B cell (primary cell): Measurements from ENCODE around the gene SPEM3. TPM values are rescaled to one million over a fixed set of nuclear protein-coding genes. Genes with fewer than 3 reads are reported as not detected.

ENCODE experiments used
- ATAC-seq: fragments of 200-7000 bp; cut with Tn5 transposase; one replicate; pipeline ENCODE4 v1.10.0; 2021; ENCODE audit warnings: low read depth, mild to moderate bottlenecking, moderate number of reproducible peaks, moderate library complexity
- CTCF ChIA-PET: fragments of 350-600 bp; sonication (Branson Sonifier 250); formaldehyde crosslinking; loops from one replicate; lab custom pipeline; 2021; ENCODE audit warnings: antibody characterized with exemption, inconsistent platforms; lab: Charles Lee
- POLR2A ChIA-PET: fragments of 350-600 bp; sonication (Branson Sonifier 250); formaldehyde crosslinking; loops from one replicate; lab custom pipeline; 2021; ENCODE audit warnings: antibody characterized with exemption; lab: Charles Lee
- DNase-seq: peaks from one replicate; pipeline ENCODE4 v3.0.0; 2013
- H2AFZ ChIP-seq: 2 replicates; pipeline ENCODE4 v1.6.1; 2012; ENCODE audit warnings: mild to moderate bottlenecking, low read depth, low read length; ENCODE audit not compliant: insufficient read depth, poor library complexity, severe bottlenecking
- H3K27ac ChIP-seq, 2 donors: 1 replicate in 1 of 2; 2 replicates in 1 of 2; pipeline ENCODE4 v1.5.1; 2012 to 2013; ENCODE audit warnings: low read length in 2 of 2, mild to moderate bottlenecking in 2 of 2, moderate library complexity in 1 of 2
- H3K27me3 ChIP-seq, 4 experiments: fragments of 200-600 bp in 1 of 4; sonication (generic) in 1 of 4; replicated peaks in 1 of 4; 1 replicate in 2 of 4; 2 replicates in 2 of 4; pipeline versions ENCODE4 v1.6.1 to v1.7.0; 2013 to 2016; ENCODE audit warnings: low read length in 3 of 4, mild to moderate bottlenecking in 2 of 4, mixed read lengths in 1 of 4, moderate library complexity in 1 of 4; ENCODE audit not compliant: insufficient read depth in 4 of 4, control insufficient read depth in 3 of 4; ENCODE audit errors: control extremely low read depth in 1 of 4
- H3K36me3 ChIP-seq, 2 experiments: replicated peaks in 1 of 2; 1 replicate in 1 of 2; 2 replicates in 1 of 2; pipeline versions ENCODE4 v1.6.1 to v1.7.1; 2013; ENCODE audit warnings: low read length in 1 of 2; ENCODE audit not compliant: insufficient read depth in 2 of 2, control insufficient read depth in 1 of 2; ENCODE audit errors: control extremely low read depth in 1 of 2, extremely low read depth in 1 of 2
- H3K4me1 ChIP-seq, 2 donors: fragments of 200-600 bp in 1 of 2; sonication (generic) in 1 of 2; 1 replicate in 1 of 2; 2 replicates in 1 of 2; pipeline versions ENCODE4 v1.5.1 to v1.6.1; 2013 to 2017; ENCODE audit warnings: low read length in 2 of 2; ENCODE audit not compliant: control insufficient read depth in 2 of 2, insufficient read depth in 2 of 2
- H3K4me2 ChIP-seq: replicated peaks from 2 replicates; pipeline ENCODE3; 2012; ENCODE audit warnings: mild to moderate bottlenecking, low read depth, low read length; ENCODE audit not compliant: poor library complexity, severe bottlenecking
- H3K4me3 ChIP-seq, 5 experiments: fragments of 200-600 bp in 1 of 5; sonication (generic) in 1 of 5; 1 replicate in 3 of 5; 2 replicates in 2 of 5; pipeline versions ENCODE4 v1.5.1 to v1.7.0; 2011 to 2016; ENCODE audit warnings: low read length in 4 of 5, mild to moderate bottlenecking in 4 of 5, low read depth in 2 of 5, control low read depth in 1 of 5, moderate library complexity in 1 of 5; ENCODE audit not compliant: insufficient read depth in 1 of 5; ENCODE audit errors: control extremely low read depth in 1 of 5, extremely low read depth in 1 of 5
- H3K79me2 ChIP-seq: fragments of 200-600 bp; sonication (generic); one replicate; pipeline ENCODE4 v1.6.0; 2016; ENCODE audit warnings: low read length; ENCODE audit not compliant: control insufficient read depth, insufficient read depth
- H3K9ac ChIP-seq: fragments of 200-600 bp; sonication (generic); 2 replicates; pipeline ENCODE4 v1.6.1; 2017; ENCODE audit warnings: mild to moderate bottlenecking, low read length, moderate library complexity
- H3K9me3 ChIP-seq, 3 donors: one replicate each; pipeline versions ENCODE4 v1.6.1 to v1.7.1; 2013; ENCODE audit warnings: low read length in 2 of 3; ENCODE audit not compliant: control insufficient read depth in 2 of 3, insufficient read depth in 1 of 3; ENCODE audit errors: control extremely low read depth in 1 of 3
- H4K20me1 ChIP-seq: 2 replicates; pipeline ENCODE4 v1.6.0; 2012; ENCODE audit warnings: mild to moderate bottlenecking, low read length; ENCODE audit not compliant: insufficient read depth, control insufficient read depth, poor library complexity, severe bottlenecking
- H3K27ac Mint-ChIP-seq: one replicate; pipeline ENCODE4 v1.8.0; 2021; ENCODE audit warnings: mixed read lengths
- H3K27me3 Mint-ChIP-seq: one replicate; pipeline ENCODE4 v1.8.0; 2021; ENCODE audit warnings: mixed read lengths
- H3K4me1 Mint-ChIP-seq: one replicate; pipeline ENCODE4 v1.8.0; 2021; ENCODE audit warnings: mixed read lengths
- H3K4me3 Mint-ChIP-seq: one replicate; pipeline ENCODE4 v1.8.0; 2021; ENCODE audit warnings: mixed read lengths
- H3K9me3 Mint-ChIP-seq: one replicate; pipeline ENCODE4 v1.8.0; 2022; ENCODE audit warnings: mixed read lengths; ENCODE audit not compliant: insufficient read depth
- CTCF ChIP-seq: fragments of 200-600 bp; IDR thresholded peaks from one replicate; pipeline ENCODE4 v1.8.0; 2022; ENCODE audit warnings: antibody characterized with exemption, mild to moderate bottlenecking
- EZH2 ChIP-seq: IDR thresholded peaks from 2 replicates; pipeline ENCODE4 v1.6.1; 2012; ENCODE audit warnings: borderline replicate concordance, low read depth, mild to moderate bottlenecking, moderate library complexity, low read length; ENCODE audit not compliant: insufficient read depth, poor library complexity, severe bottlenecking
- WGBS: methylation state at CpG from one replicate; pipeline ENCODE4 v1.1.5; 2013; ENCODE audit warnings: missing lambda C conversion rate; ENCODE audit not compliant: insufficient coverage; 5-methylcytosine and 5-hydroxymethylcytosine counted together
- intact Hi-C: fragments of 100-400 bp; cut with micrococcal nuclease; formaldehyde crosslinking; loops from one replicate; pipeline ENCODE4 v1.10.0; 2022
- polyA plus RNA-seq: library from polyadenylated mRNA; depleted of rRNA; stranded (reverse); fragments of >200 nt; gene quantifications from 2 replicates; pipeline ENCODE4 v1.2.3, GENCODE V29; 2012
- total RNA-seq, 2 donors: library from RNA; stranded (reverse); fragments of 120-200 nt in 1 of 2; gene quantifications; 1 replicate in 1 of 2; 2 replicates in 1 of 2; pipeline versions ENCODE4 v1.2.3 to v1.2.4, GENCODE V29; 2013 to 2022

The SPEM3 gene
- total and polyA plus RNA-seq, 2 donors (not counting 1 experiment from before 2014, with no cell fraction given) = not detected

GRCh38 chr17:7411427-7411750 lies 17.3 kb upstream of the SPEM3 start:
- 96% methylated on average over 5 of the region's 8 CpGs for WGBS
- ATAC-seq (no peak), DNase-seq (no peak)
- no peaks in the 10 kb centered on the region for H3K9me3 ChIP-seq
- no peak overlapping the region for H3K9ac ChIP-seq
- H4K20me1 ChIP-seq = no peaks in the 10 kb centered on the region
- H3K27me3 ChIP-seq = peaks cover 0 to 18% (median 0%) of the 10 kb centered on the region in 4 experiments
- ChIA-PET POLR2A (interaction anchor here (0.6 to 1.1 kb wide), 2 partner anchors 145 to 275 kb away, joined by 4 to 5 read pairs; no protein-coding TSS in a partner anchor), CTCF (no interaction called here)
- TF ChIP-seq CTCF (no peak), EZH2 (no peak)
- H3K27ac ChIP-seq = no peak overlapping the region
- H3K4me2 ChIP-seq = no peak overlapping the region
- Mint-ChIP-seq H3K4me3 (no peak overlapping the region), H3K9me3 (no peaks in the 10 kb centered on the region), H3K27ac (no peak overlapping the region), H3K4me1 (peaks cover 4% of the 10 kb centered on the region), H3K27me3 (peaks cover 27% of the 10 kb centered on the region)
- no peak overlapping the region for H2AFZ ChIP-seq
- intact Hi-C loops = no loop called here
- peaks cover 0 to 5% of the 10 kb centered on the region in 2 donors for H3K4me1 ChIP-seq
- no peak overlapping the region for H3K4me3 ChIP-seq
- no peaks in the 10 kb centered on the region for H3K79me2 ChIP-seq
- H3K36me3 ChIP-seq = no peaks in the 10 kb centered on the region

GRCh38 chr17:7413346-7413985 lies 15.2 kb upstream of the SPEM3 start:
- POLR2A ChIA-PET = interaction anchor here (0.7 kb wide), 2 partner anchors 10 kb away, joined by 3 read pairs; no protein-coding TSS in a partner anchor
- Histone ChIP-seq H3K4me2 (no peak overlapping the region), H3K9me3 (no peaks in the 10 kb centered on the region), H2AFZ (no peak overlapping the region), H4K20me1 (no peaks in the 10 kb centered on the region), H3K27ac (no peak overlapping the region), H3K79me2 (no peaks in the 10 kb centered on the region), H3K4me3 (no peak overlapping the region), H3K36me3 (no peaks in the 10 kb centered on the region), H3K9ac (no peak overlapping the region), H3K27me3 (peaks cover 0 to 13% (median 0%) of the 10 kb centered on the region in 4 experiments), H3K4me1 (peaks cover 0 to 4% of the 10 kb centered on the region in 2 donors)
- intact Hi-C loops = no loop called here
- H3K27ac Mint-ChIP-seq = no peak overlapping the region
- CTCF ChIA-PET = no interaction called here
- H3K9me3 Mint-ChIP-seq = no peaks in the 10 kb centered on the region
- H3K27me3 Mint-ChIP-seq = peaks cover 22% of the 10 kb centered on the region
- 80% methylated on average over 4 of the region's 6 CpGs for WGBS
- H3K4me3 Mint-ChIP-seq = no peak overlapping the region
- no peak for TF ChIP-seq CTCF
- no peak for TF ChIP-seq EZH2
- ATAC-seq (no peak), DNase-seq (no peak)
- H3K4me1 Mint-ChIP-seq = peaks cover 2% of the 10 kb centered on the region
